GM15510 (cell line): Measurements from ENCODE around the gene SPATA3.

Experiments used
- POLR2A ChIP-seq: IDR thresholded peaks from 3 replicates; pipeline ENCODE4 v1.6.1; 2011; ENCODE audit warnings: borderline replicate concordance; ENCODE audit not compliant: insufficient read length; ENCODE audit errors: extremely low read depth

SPATA3 gene

GRCh38 chr2:230958820-230959756 is 36.8 kb upstream of the SPATA3 start:
- TF ChIP-seq POLR2A = no peak

DNA sequence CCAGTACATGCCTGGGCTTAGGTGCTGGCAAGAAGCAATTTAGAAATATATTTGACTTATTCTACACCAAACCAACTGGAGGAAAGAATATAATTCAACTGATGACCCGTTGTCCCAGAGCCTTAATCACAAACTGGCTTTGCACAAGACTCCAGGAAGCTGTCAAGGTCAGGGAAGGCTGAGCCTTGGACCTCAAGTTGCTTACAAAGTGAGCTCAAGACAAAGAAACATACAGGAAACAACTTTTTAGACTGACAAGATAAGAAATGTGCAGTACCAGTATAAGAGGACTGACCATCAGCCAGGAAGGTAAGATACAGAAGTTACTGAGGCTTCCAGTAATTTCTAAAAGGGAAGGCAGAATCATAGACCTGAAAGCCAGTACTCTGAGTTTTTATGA is 35.9 kb upstream of the SPATA3 start:
- TF ChIP-seq POLR2A = no peak

GRCh38 chr2:230961091-230961491 is 34.8 kb upstream of the SPATA3 start:
- no peak for TF ChIP-seq POLR2A

GRCh38 chr2:230964136-230964730 is 31.7 kb upstream of the SPATA3 start:
- TF ChIP-seq POLR2A = no peak

GRCh38 chr2:230967113-230967512 is 28.8 kb upstream of the SPATA3 start:
- no peak for TF ChIP-seq POLR2A

- no peak for TF ChIP-seq POLR2A
Measured at GRCh38 chr2:230968921-230969658, 26.8 kb upstream of the SPATA3 start.

DNA sequence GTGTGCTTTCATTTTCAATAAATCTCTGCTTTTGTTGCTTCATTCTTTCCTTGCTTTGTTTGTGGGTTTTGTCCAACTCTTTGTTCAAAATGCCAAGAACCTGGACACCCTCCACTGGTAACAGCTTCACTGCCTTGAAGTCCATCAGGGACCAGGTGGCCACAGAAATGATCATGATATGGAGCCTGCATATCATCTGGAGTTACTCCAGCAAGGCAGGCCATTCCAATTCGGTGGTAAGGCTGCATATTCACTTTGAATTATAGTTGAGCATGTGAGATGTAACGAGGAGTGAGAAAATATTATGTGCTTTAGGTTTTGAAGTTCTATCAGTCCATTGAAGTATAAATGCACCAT is 26.3 kb upstream of the SPATA3 start:
- no peak for TF ChIP-seq POLR2A

GRCh38 chr2:230972046-230972445 is 23.9 kb upstream of the SPATA3 start:
- TF ChIP-seq POLR2A = no peak

DNA sequence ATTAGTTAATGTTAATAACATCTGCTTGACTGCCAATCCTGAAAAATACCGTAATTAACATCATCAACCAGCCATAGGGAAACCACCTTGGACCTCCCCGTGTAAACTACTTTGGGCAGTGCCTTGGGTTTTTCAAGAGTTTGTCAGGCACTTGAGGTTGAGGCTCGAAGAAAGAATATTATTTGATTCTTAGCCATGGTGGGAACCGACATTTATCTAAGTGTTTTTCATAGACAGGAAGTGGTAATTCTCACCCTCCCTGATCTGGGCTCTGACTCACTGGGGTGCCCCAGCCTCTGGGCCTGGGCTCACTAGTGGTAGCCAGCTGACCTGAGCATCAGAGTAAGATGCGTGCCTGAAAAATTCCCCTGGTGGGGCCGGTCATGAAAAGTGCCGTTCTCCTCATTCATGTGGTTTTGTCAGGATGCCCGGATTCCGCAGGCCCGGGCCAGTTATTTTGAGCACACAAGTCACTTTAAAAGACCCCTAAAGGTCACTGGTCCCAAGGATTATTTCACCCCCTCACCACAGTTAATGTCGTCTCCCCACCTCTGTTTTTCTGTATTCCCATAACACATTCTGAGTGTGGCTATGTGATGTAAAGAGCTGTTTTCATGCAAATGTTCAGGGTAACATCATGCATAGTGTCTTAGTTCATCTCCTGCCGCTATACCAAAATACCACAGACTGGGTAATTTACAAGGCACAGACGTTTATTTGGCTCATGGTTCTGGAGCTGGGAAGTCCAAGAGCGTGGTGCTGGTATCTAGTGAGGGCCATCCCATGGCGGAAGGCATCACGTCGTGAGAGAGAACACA is 21.6 kb upstream of the SPATA3 start:
- TF ChIP-seq POLR2A = no peak

DNA sequence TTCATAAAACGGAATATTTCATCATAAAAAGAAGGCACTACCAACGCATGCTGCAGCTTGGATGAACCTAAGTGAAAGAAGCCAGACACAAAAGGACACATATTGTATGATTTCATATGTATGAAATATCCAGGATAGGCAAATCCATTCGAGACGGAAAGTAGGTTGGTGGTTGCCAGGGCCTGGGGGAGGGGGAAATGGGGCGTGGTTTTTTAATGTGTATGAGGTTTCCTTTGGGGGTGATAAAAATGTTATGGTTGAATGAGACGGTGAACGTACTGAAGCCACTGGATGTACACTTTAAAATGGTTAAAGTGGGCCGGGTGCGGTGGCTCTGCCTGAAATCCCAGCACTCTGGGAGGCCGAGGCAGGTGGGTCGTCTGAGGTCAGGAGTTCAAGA is 20.0 kb upstream of the SPATA3 start:
- no peak for TF ChIP-seq POLR2A

DNA sequence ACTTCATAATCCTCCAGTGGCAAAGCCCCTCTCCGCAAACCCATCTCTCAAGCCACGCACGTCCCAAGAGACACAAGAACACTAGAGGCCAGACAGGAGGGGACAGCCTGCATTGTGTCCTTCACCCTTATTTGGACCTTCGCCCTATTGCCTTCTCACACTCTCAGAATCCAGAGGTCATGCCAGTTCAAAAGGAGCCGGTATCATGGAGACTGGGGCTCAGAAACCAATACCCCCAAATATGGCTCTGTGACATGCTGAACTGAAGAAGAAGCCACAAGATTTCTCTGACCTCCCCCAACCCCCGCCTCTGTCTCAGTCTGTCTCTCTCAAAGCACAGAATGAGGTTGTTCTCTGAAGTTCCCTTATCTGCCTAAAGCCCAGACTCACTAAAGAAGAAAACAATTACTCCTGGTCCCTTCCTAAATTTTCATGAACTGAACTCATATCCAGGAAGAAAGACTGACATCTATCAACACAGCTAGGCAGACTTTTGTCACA is 19.2 kb upstream of the SPATA3 start:
- TF ChIP-seq POLR2A = peak; percentile 28

- TF ChIP-seq POLR2A = no peak
Measured at GRCh38 chr2:230980468-230980867, 15.5 kb upstream of the SPATA3 start.

DNA sequence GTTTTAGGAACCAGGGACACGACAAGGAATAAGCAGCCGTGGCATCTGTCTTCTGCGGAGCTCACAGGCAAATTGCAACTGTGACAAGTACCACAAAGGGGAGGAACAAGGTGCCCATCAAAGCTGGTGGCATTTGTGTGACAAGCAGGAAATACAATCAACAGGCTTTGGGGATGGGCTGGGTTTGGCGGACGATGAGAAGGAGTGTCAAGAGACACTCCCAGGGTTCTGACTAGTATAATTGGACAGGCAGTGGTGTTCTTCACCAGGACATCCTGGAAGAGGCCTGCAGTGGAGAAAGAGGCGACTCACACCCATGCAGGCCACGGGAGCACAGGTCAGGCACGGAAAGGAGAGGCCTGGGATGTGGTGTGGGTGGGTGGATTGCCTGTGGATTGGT is 14.2 kb upstream of the SPATA3 start:
- peak; percentile 41 for TF ChIP-seq POLR2A

GRCh38 chr2:230982126-230982525 is 13.8 kb upstream of the SPATA3 start:
- TF ChIP-seq POLR2A = no peak
